Neural cell (in vitro differentiated cells): ENCODE data around the gene ARMH3. TPM values are rescaled to one million over a fixed set of nuclear protein-coding genes. Genes with fewer than 3 reads are reported as not detected.

ENCODE experiments used
- H2AFZ ChIP-seq: fragments of 200-600, 300-800 bp; sonication (generic), shearing (Covaris generic); 2 replicates; pipeline ENCODE4 v1.6.0; 2014; ENCODE audit warnings: low read depth, mild to moderate bottlenecking, antibody characterized with exemption, low read length, moderate library complexity
- H3F3A ChIP-seq: fragments of 200-600 bp; shearing (Covaris generic); 2 replicates; pipeline ENCODE4 v1.6.1; 2016; ENCODE audit warnings: mild to moderate bottlenecking, moderate library complexity, mixed read lengths, antibody characterized with exemption, low read length; ENCODE audit not compliant: insufficient read depth, poor library complexity, severe bottlenecking
- H3K27ac ChIP-seq: fragments of 200-600, 300-800 bp; sonication (generic), shearing (Covaris generic); 2 replicates; pipeline ENCODE4 v1.5.1; 2014; ENCODE audit warnings: mild to moderate bottlenecking, low read length, moderate library complexity
- H3K27me3 ChIP-seq: fragments of 300-800, 200-600 bp; sonication (generic), shearing (Covaris generic); 2 replicates; pipeline ENCODE4 v1.6.0; 2014; ENCODE audit warnings: mild to moderate bottlenecking, low read depth, low read length, moderate library complexity; ENCODE audit not compliant: insufficient read depth
- H3K36me3 ChIP-seq: fragments of 300-800, 200-600 bp; sonication (generic), shearing (Covaris generic); 2 replicates; pipeline ENCODE4 v1.5.1; 2014; ENCODE audit warnings: mild to moderate bottlenecking, antibody characterized with exemption, low read length, moderate library complexity; ENCODE audit not compliant: insufficient read depth
- H3K4me2 ChIP-seq: fragments of 300-800, 200-600 bp; sonication (generic), shearing (Covaris generic); 2 replicates; pipeline ENCODE4 v1.6.0; 2014; ENCODE audit warnings: mild to moderate bottlenecking, low read length
- H3K4me3 ChIP-seq: fragments of 300-800, 200-600 bp; sonication (generic), shearing (Covaris generic); 2 replicates; pipeline ENCODE4 v1.5.1; 2014; ENCODE audit warnings: mild to moderate bottlenecking, low read length, moderate library complexity
- H3K79me2 ChIP-seq: fragments of 200-600 bp; shearing (Covaris generic); replicated peaks from 2 replicates; pipeline ENCODE4 v1.6.0; 2014; ENCODE audit warnings: mild to moderate bottlenecking, low read length, moderate library complexity; ENCODE audit not compliant: insufficient read depth
- H3K9ac ChIP-seq: fragments of 300-800, 200-600 bp; sonication (generic), shearing (Covaris generic); 2 replicates; pipeline ENCODE4 v1.6.1; 2016; ENCODE audit warnings: mild to moderate bottlenecking, low read length, mixed read lengths
- H3K9me2 ChIP-seq: fragments of 200-600 bp; shearing (Covaris generic); 2 replicates; pipeline ENCODE4 v1.6.1; 2016; ENCODE audit warnings: mild to moderate bottlenecking, low read length, mixed read lengths; ENCODE audit not compliant: insufficient read depth
- H3K9me3 ChIP-seq: fragments of 200-600, 300-800 bp; sonication (generic), shearing (Covaris generic); 2 replicates; pipeline ENCODE4 v1.6.1; 2016; ENCODE audit warnings: mild to moderate bottlenecking, mixed run types, low read length, moderate library complexity, mixed read lengths
- H4K20me1 ChIP-seq: fragments of 200-600 bp; shearing (Covaris generic); 2 replicates; pipeline ENCODE4 v1.6.1; 2016; ENCODE audit warnings: mild to moderate bottlenecking, mixed run types; ENCODE audit not compliant: insufficient read depth
- EP300 ChIP-seq: fragments of 450-650 bp; conservative IDR thresholded peaks from 2 replicates; pipeline ENCODE4 v1.6.1; 2014; ENCODE audit warnings: antibody characterized with exemption, mild to moderate bottlenecking, moderate library complexity; ENCODE audit not compliant: poor library complexity, severe bottlenecking
- EZH2 ChIP-seq: fragments of 200-600, 300-800 bp; shearing (Covaris generic), sonication (generic); IDR thresholded peaks from 2 replicates; pipeline ENCODE4 v1.6.1; 2014; ENCODE audit warnings: antibody characterized with exemption, low read length, borderline replicate concordance, mild to moderate bottlenecking; ENCODE audit not compliant: insufficient read depth, poor library complexity, severe bottlenecking
- MXI1 ChIP-seq: fragments of 450-650 bp; conservative IDR thresholded peaks from 2 replicates; pipeline ENCODE4 v1.6.1; 2014; ENCODE audit warnings: antibody characterized with exemption, mild to moderate bottlenecking; ENCODE audit not compliant: poor library complexity, severe bottlenecking
- POLR2AphosphoS5 ChIP-seq: IDR thresholded peaks from 2 replicates; pipeline ENCODE4 v1.6.1; 2012
- RAD21 ChIP-seq: fragments of 450-650 bp; conservative IDR thresholded peaks from 2 replicates; pipeline ENCODE4 v1.6.1; 2014; ENCODE audit warnings: antibody characterized with exemption, mild to moderate bottlenecking, moderate library complexity
- SMC3 ChIP-seq: fragments of 450-650 bp; conservative IDR thresholded peaks from 2 replicates; pipeline ENCODE4 v1.6.1; 2014; ENCODE audit warnings: antibody characterized with exemption, mild to moderate bottlenecking, moderate library complexity; ENCODE audit not compliant: poor library complexity
- TAF1 ChIP-seq: IDR thresholded peaks from 2 replicates; pipeline ENCODE4 v1.6.1; 2012; ENCODE audit warnings: low read depth
- polyA plus RNA-seq: library from polyadenylated mRNA; depleted of rRNA; stranded (reverse); fragments of >200 nt; gene quantifications from 2 replicates; pipeline ENCODE4 v1.2.3, GENCODE V29; 2014
- TF ChIP-seq, protein P1 (sequence below): IDR thresholded peaks from 2 replicates; pipeline ENCODE4 v1.6.1; 2012; ENCODE audit warnings: borderline replicate concordance
- TF ChIP-seq, protein P2 (sequence below): fragments of 450-650 bp; IDR thresholded peaks from 2 replicates; pipeline ENCODE4 v1.5.1; 2014; ENCODE audit warnings: antibody characterized with exemption, mild to moderate bottlenecking, moderate library complexity; ENCODE audit not compliant: poor library complexity, severe bottlenecking

ARMH3 gene
- polyA plus RNA-seq, 1 donor from 2014 or later = 13.4 TPM

DNA sequence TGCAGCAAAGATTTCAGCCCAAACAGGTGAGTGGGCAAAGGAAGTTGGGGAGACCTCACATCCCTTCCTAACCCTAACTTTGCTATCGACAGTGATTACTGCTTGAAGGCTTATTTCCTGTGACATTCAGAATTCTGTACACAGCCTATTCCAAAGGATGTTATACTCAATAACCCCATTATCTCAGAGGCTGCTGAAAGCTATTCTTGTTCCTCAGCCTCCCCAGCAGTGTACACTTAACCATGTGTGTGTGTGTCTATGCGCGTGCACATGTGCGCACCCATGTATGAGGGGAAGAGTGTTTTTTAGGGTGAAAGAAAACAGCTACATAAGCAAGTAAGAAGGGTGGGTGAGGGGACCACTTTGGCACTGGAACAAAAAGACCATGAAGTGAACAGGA, 122.0 kb downstream of the ARMH3 start:
- Histone ChIP-seq H3K9me2 (no peaks in the 10 kb centered on the region), H3F3A (no peaks in the 10 kb centered on the region), H2AFZ (no peak overlapping the region), H3K36me3 (no peaks in the 10 kb centered on the region), H4K20me1 (no peaks in the 10 kb centered on the region), H3K9ac (no peak overlapping the region), H3K4me3 (no peak overlapping the region), H3K4me2 (no peak overlapping the region), H3K27ac (no peak overlapping the region), H3K9me3 (no peaks in the 10 kb centered on the region), H3K79me2 (no peaks in the 10 kb centered on the region), H3K27me3 (no peaks in the 10 kb centered on the region)
- TF ChIP-seq MXI1 = no peak
- no peak for TF ChIP-seq TAF1
- no peak for TF ChIP-seq RAD21
- TF ChIP-seq, protein P1, sequence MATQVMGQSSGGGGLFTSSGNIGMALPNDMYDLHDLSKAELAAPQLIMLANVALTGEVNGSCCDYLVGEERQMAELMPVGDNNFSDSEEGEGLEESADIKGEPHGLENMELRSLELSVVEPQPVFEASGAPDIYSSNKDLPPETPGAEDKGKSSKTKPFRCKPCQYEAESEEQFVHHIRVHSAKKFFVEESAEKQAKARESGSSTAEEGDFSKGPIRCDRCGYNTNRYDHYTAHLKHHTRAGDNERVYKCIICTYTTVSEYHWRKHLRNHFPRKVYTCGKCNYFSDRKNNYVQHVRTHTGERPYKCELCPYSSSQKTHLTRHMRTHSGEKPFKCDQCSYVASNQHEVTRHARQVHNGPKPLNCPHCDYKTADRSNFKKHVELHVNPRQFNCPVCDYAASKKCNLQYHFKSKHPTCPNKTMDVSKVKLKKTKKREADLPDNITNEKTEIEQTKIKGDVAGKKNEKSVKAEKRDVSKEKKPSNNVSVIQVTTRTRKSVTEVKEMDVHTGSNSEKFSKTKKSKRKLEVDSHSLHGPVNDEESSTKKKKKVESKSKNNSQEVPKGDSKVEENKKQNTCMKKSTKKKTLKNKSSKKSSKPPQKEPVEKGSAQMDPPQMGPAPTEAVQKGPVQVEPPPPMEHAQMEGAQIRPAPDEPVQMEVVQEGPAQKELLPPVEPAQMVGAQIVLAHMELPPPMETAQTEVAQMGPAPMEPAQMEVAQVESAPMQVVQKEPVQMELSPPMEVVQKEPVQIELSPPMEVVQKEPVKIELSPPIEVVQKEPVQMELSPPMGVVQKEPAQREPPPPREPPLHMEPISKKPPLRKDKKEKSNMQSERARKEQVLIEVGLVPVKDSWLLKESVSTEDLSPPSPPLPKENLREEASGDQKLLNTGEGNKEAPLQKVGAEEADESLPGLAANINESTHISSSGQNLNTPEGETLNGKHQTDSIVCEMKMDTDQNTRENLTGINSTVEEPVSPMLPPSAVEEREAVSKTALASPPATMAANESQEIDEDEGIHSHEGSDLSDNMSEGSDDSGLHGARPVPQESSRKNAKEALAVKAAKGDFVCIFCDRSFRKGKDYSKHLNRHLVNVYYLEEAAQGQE = no peak
- no peak for TF ChIP-seq EZH2
- no peak for TF ChIP-seq POLR2AphosphoS5
- TF ChIP-seq, protein P2, sequence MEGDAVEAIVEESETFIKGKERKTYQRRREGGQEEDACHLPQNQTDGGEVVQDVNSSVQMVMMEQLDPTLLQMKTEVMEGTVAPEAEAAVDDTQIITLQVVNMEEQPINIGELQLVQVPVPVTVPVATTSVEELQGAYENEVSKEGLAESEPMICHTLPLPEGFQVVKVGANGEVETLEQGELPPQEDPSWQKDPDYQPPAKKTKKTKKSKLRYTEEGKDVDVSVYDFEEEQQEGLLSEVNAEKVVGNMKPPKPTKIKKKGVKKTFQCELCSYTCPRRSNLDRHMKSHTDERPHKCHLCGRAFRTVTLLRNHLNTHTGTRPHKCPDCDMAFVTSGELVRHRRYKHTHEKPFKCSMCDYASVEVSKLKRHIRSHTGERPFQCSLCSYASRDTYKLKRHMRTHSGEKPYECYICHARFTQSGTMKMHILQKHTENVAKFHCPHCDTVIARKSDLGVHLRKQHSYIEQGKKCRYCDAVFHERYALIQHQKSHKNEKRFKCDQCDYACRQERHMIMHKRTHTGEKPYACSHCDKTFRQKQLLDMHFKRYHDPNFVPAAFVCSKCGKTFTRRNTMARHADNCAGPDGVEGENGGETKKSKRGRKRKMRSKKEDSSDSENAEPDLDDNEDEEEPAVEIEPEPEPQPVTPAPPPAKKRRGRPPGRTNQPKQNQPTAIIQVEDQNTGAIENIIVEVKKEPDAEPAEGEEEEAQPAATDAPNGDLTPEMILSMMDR = no peak
- TF ChIP-seq SMC3 = no peak
- no peak for TF ChIP-seq EP300

DNA sequence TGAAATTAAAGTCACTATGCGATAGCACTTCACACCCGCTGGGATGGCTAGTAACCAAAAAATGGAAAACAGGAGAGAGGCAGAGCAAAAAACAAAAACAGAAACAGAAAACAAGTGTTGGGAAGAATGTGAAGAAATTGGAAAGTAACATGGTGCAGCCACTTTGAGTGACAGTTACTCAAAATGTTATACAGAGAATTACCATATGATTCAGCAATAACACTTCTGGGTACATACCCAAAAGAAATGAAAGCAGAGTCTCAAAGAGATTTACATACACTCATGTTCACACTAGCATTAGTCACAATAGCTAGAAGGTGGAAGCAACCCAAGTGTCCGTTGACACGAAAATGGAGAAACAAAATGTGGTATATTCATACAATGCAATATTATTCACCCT, 123.8 kb downstream of the ARMH3 start:
- Histone ChIP-seq H3K27me3 (no peaks in the 10 kb centered on the region), H3K27ac (no peak overlapping the region), H3K36me3 (no peaks in the 10 kb centered on the region), H3F3A (no peaks in the 10 kb centered on the region), H3K9me3 (no peaks in the 10 kb centered on the region), H3K79me2 (no peaks in the 10 kb centered on the region), H3K9me2 (no peaks in the 10 kb centered on the region), H3K9ac (no peak overlapping the region), H2AFZ (no peak overlapping the region), H3K4me3 (no peak overlapping the region), H3K4me2 (no peak overlapping the region), H4K20me1 (no peaks in the 10 kb centered on the region)
- TF ChIP-seq TAF1 (no peak), EZH2 (no peak), SMC3 (no peak), POLR2AphosphoS5 (no peak), RAD21 (no peak)
- TF ChIP-seq, protein P1 = no peak
- TF ChIP-seq, protein P2 = no peak
